ENCODE measurements around the gene ACRV1.
A peak's percentile ranks its signal among the peaks of the same experiment; 100 is the strongest.

DNA sequence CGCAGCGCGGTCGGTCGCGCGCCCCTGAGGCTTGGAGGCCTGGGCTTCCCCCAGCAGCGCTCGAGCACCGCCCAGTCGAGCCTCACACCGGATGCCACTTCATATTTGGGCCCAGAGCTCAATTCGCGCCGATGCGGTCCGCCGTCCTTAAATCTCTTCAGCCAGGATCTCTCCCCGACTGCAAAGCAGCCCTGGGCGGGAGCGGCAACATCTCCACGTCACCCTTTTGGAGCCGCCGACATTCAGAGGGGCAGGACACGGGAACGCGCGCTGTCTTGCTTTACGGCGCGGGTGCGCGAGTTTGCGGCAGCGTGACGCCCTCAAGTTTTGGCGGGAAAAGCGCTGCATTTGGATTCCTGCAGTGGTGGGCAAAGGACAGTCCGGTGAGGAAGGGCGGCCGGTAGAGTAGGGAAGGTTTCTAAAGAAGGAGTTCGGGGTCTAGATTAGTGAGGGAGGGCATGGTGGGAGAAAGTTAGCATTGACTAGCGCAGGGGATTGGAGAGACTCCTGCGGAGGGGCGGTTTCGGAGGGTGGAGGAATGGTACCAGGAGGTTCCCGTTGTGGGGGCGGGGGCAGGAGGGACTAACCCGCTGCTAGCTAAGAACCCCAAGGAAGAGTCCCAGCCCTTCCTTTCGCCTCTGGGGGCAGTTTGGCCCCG, 54.9 kb downstream of the ACRV1 start:
- TF ChIP-seq, protein P1, sequence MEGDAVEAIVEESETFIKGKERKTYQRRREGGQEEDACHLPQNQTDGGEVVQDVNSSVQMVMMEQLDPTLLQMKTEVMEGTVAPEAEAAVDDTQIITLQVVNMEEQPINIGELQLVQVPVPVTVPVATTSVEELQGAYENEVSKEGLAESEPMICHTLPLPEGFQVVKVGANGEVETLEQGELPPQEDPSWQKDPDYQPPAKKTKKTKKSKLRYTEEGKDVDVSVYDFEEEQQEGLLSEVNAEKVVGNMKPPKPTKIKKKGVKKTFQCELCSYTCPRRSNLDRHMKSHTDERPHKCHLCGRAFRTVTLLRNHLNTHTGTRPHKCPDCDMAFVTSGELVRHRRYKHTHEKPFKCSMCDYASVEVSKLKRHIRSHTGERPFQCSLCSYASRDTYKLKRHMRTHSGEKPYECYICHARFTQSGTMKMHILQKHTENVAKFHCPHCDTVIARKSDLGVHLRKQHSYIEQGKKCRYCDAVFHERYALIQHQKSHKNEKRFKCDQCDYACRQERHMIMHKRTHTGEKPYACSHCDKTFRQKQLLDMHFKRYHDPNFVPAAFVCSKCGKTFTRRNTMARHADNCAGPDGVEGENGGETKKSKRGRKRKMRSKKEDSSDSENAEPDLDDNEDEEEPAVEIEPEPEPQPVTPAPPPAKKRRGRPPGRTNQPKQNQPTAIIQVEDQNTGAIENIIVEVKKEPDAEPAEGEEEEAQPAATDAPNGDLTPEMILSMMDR (IDR thresholded peaks at IDR 0.05): no peak
- peak; percentile 96; the same call in 1 of the 2 replicates for TF ChIP-seq SIN3A (IDR thresholded peaks at IDR 0.05; ENCODE audit: borderline replicate concordance, insufficient read depth, low read depth, low read length)
